Body of pancreas (tissue), 4 donors: Measurements from ENCODE around the gene KCNJ4.

Experiments
- POLR2A ChIP-seq, 3 donors: fragments of 450-650 bp; IDR thresholded peaks; one replicate each; pipeline ENCODE4 v1.6.1; 2016; ENCODE audit warnings: antibody characterized with exemption in 3 of 3, mild to moderate bottlenecking in 2 of 3
- TF ChIP-seq, protein P1 (sequence below), 7 experiments: fragments of 450-650 bp in 4 of 7; fragments of 200-600 bp in 3 of 7; sonication (generic) in 3 of 7; IDR thresholded peaks; one replicate each; pipeline ENCODE4 v1.5.1; 2016 to 2019; ENCODE audit warnings: antibody characterized with exemption in 7 of 7

DNA sequence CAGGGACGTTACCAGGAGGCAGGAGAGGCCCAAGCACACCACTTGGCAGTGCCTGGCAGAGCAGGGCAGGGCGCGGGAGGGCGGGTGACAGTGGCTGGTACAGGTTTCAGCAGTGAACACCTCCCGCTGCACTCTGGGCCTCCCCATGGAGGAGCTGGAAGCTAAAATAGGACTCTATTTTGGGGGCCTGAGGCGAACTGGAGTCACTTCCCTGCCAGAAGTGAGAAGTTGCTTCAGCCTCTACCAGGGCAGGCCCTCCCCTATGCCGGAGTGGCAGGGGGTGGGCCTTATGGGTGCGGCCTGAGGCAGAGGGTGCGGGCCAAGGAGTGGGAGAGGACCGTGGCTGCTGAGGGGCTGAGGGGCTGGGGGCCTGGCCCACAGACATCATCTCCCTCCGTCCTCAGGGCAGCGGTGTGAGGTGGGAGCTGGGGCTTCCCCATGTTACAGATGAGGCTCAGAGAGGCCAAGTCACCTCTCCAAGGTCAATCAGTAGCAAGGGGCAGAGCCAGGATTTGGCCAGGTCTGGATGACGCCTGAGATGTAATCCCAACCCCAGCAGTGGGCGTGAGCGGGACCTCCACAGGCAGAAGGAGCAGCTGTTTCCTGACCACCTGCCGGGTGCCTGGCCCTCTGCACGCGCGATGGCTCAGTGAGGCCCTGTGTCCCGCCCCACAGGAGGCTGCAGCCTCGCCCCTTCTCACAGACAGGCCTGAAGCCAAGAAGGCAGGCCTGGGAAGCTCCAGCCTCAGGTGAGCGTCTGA is 39.3 kb downstream of the KCNJ4 start:
- TF ChIP-seq, protein P1, sequence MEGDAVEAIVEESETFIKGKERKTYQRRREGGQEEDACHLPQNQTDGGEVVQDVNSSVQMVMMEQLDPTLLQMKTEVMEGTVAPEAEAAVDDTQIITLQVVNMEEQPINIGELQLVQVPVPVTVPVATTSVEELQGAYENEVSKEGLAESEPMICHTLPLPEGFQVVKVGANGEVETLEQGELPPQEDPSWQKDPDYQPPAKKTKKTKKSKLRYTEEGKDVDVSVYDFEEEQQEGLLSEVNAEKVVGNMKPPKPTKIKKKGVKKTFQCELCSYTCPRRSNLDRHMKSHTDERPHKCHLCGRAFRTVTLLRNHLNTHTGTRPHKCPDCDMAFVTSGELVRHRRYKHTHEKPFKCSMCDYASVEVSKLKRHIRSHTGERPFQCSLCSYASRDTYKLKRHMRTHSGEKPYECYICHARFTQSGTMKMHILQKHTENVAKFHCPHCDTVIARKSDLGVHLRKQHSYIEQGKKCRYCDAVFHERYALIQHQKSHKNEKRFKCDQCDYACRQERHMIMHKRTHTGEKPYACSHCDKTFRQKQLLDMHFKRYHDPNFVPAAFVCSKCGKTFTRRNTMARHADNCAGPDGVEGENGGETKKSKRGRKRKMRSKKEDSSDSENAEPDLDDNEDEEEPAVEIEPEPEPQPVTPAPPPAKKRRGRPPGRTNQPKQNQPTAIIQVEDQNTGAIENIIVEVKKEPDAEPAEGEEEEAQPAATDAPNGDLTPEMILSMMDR (IDR thresholded peaks at IDR 0.05) = no peak
- no peak for TF ChIP-seq POLR2A (IDR thresholded peaks at IDR 0.05)
